OCI-LY7 (cell line): ENCODE results near the gene PSTK. TPM values are rescaled to one million over a fixed set of nuclear protein-coding genes. Genes with fewer than 3 reads are reported as not detected.
A peak's percentile ranks its signal among the peaks of the same experiment; 100 is the strongest.

ENCODE experiments used
- Bru-seq: library from RNA; stranded (reverse); fragments of 400-500 nt; gene quantifications from one replicate; lab custom pipeline; 2021; lab: Mats Ljungman, UMichigan
- BruChase-seq, 2 experiments: library from RNA; stranded (reverse); fragments of 400-500 nt; gene quantifications; one replicate each; lab custom pipeline; 2021; lab: Mats Ljungman, UMichigan
- BruUV-seq: library from RNA; stranded (reverse); fragments of 400-500 nt; replicated peaks from 2 replicates; lab custom pipeline; 2021; lab: Mats Ljungman, UMichigan
- CTCF ChIA-PET: fragments of 300-600 bp; sonication (Branson Sonifier 250); formaldehyde crosslinking; loops from one replicate; lab custom pipeline; 2022; ENCODE audit warnings: antibody characterized with exemption; ENCODE audit not compliant: unreplicated experiment; lab: Charles Lee
- POLR2A ChIA-PET: fragments of 300-600 bp; sonication (Branson Sonifier 250); formaldehyde crosslinking; loops from one replicate; lab custom pipeline; 2022; ENCODE audit warnings: antibody characterized with exemption; lab: Charles Lee
- DNase-seq: peaks from one replicate; pipeline ENCODE4 v3.0.0-alpha.2; 2015; ENCODE audit warnings: low spot score
- H2AFZ ChIP-seq: fragments of 200-600 bp; sonication (generic), shearing (Covaris generic); 2 replicates; pipeline ENCODE4 v1.6.1; 2014; ENCODE audit warnings: mild to moderate bottlenecking, antibody characterized with exemption, low read length, moderate library complexity
- H3K27ac ChIP-seq: fragments of 200-600 bp; sonication (generic); 2 replicates; pipeline ENCODE4 v1.5.1; 2014; ENCODE audit warnings: mixed run types, low read depth, mild to moderate bottlenecking, moderate library complexity, low read length, inconsistent platforms; ENCODE audit not compliant: poor library complexity, severe bottlenecking
- H3K36me3 ChIP-seq: fragments of 200-600 bp; sonication (generic); 2 replicates; pipeline ENCODE4 v1.6.1; 2014; ENCODE audit warnings: mild to moderate bottlenecking, antibody characterized with exemption, low read length, moderate library complexity, mixed read lengths; ENCODE audit not compliant: insufficient read depth
- H3K4me1 ChIP-seq: fragments of 200-600 bp; sonication (generic); 2 replicates; pipeline ENCODE4 v1.5.1; 2014; ENCODE audit warnings: mild to moderate bottlenecking, low read length; ENCODE audit not compliant: insufficient read depth, poor library complexity, severe bottlenecking
- H3K4me2 ChIP-seq: fragments of 200-600 bp; sonication (generic); 2 replicates; pipeline ENCODE4 v1.6.1; 2014; ENCODE audit warnings: mild to moderate bottlenecking, low read length
- H3K4me3 ChIP-seq: fragments of 200-600 bp; sonication (generic); 2 replicates; pipeline ENCODE4 v1.5.1; 2014; ENCODE audit warnings: mild to moderate bottlenecking, low read depth, low read length; ENCODE audit not compliant: poor library complexity, severe bottlenecking
- H3K79me2 ChIP-seq: fragments of 200-600 bp; sonication (generic); 2 replicates; pipeline ENCODE4 v1.6.1; 2016; ENCODE audit warnings: low read depth, mild to moderate bottlenecking, low read length, moderate library complexity, mixed read lengths; ENCODE audit not compliant: insufficient read depth
- H3K9me2 ChIP-seq: fragments of 200-600 bp; sonication (generic); 2 replicates; pipeline ENCODE4 v1.6.1; 2016; ENCODE audit warnings: mild to moderate bottlenecking, low read length, mixed read lengths; ENCODE audit not compliant: insufficient read depth
- H3K9me3 ChIP-seq: fragments of 200-600 bp; sonication (generic); 2 replicates; pipeline ENCODE4 v1.6.1; 2014; ENCODE audit warnings: mild to moderate bottlenecking, mixed run types, low read length, mixed read lengths
- H4K20me1 ChIP-seq: fragments of 200-600 bp; sonication (generic); 2 replicates; pipeline ENCODE4 v1.6.1; 2014; ENCODE audit warnings: mild to moderate bottlenecking, antibody characterized with exemption, low read length, moderate library complexity, mixed read lengths; ENCODE audit not compliant: insufficient read depth
- EZH2phosphoT487 ChIP-seq: fragments of 200-600 bp; sonication (generic); IDR thresholded peaks from 2 replicates; pipeline ENCODE4 v1.6.1; 2018; ENCODE audit warnings: low read depth, borderline replicate concordance, mild to moderate bottlenecking, mixed run types, antibody characterized with exemption, low read length, moderate library complexity, mixed read lengths
- intact Hi-C: fragments of 100-400 bp; cut with micrococcal nuclease; formaldehyde crosslinking; loops from one replicate; pipeline ENCODE4 v1.10.0; 2022; ENCODE audit not compliant: unreplicated experiment
- long read RNA-seq: library from polyadenylated mRNA; stranded (forward); transcript quantifications from one replicate; pipeline ENCODE4 v2.0.0, GENCODE V29; 2022
- total RNA-seq, 2 experiments: library from RNA; depleted of rRNA in 1 of 2; stranded (reverse); fragments of >200 nt in 1 of 2; shearing (Covaris generic) in 1 of 2; gene quantifications; 2 replicates each; pipeline ENCODE4 v1.2.3, GENCODE V29; 2014 to 2022
- TF ChIP-seq, protein P1 (sequence below): fragments of 200-600 bp; sonication (generic); conservative IDR thresholded peaks from 2 replicates; pipeline ENCODE4 v1.5.1; 2014; ENCODE audit warnings: mild to moderate bottlenecking, antibody characterized with exemption, low read length, moderate library complexity, mixed read lengths

Gene PSTK, protein sequence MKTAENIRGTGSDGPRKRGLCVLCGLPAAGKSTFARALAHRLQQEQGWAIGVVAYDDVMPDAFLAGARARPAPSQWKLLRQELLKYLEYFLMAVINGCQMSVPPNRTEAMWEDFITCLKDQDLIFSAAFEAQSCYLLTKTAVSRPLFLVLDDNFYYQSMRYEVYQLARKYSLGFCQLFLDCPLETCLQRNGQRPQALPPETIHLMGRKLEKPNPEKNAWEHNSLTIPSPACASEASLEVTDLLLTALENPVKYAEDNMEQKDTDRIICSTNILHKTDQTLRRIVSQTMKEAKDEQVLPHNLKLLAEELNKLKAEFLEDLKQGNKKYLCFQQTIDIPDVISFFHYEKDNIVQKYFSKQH
- total RNA-seq (2014; rRNA removed; shearing (Covaris generic)) = 4.9 and 7.4 TPM in 2 replicates
- total RNA-seq (2022) = 8.0 and 8.9 TPM in 2 replicates
- Bru-seq, nascent RNA = percentile 64 among the genes with signal in this experiment
- BruChase-seq, experiment 1, labeled RNA remaining after a 6-hour chase = percentile 51 among the genes with signal in this experiment
- percentile 62 among the genes with signal in this experiment for BruChase-seq, experiment 2, labeled RNA remaining after a 2-hour chase
- long read RNA-seq, partial matches to known transcripts = 2 of 21 reads
- long read RNA-seq, other reads (novel, unspliced or antisense) = 12 of 21 reads

DNA sequence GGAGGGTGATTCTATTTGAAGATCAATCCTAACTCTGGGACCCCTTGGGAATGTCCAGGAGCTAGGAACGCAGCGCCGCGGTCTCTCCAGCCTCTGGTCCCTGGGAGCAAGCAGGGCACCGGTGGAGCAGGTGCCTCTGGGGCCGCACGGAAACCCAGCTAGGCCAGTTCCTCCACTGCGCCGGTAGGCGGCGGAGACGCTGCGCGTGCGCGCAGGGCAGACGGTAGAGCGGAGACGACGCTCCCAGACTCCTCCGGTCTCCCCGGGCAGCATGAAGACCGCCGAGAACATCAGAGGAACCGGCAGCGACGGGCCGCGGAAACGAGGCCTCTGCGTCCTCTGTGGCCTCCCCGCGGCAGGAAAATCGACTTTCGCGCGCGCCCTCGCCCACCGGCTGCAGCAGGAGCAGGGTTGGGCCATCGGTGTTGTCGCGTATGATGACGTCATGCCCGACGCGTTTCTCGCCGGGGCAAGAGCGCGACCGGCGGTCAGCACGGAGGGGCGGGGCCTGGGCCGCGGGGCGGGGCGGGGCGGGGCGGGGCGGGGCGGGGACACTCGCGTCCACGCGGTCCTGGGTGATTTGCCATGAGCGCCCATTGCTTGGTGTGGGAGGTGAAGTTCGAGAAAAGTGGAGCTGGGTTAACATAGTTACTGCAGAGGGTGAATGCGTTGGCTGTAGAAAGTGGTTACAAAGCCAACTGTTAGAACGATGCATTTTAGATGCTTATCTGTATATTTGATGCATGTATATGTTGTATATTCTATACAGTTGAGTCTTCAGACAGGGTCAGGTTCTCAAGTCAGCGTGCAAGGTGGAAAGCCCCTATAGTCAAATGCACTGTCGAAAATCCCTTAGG is at the start of gene PSTK:
Gene PSTK (plus strand): TSS at position 193 of the 857 bp plus-strand sequence. CDS start 79 bp downstream, at position 272.
- peak within 1 kb of the TSS; percentile 73 for H3K27ac ChIP-seq
- peaks cover 3% of the 10 kb centered on the region; the same call in 1 of the 2 replicates for H3K79me2 ChIP-seq
- DNase-seq = peak; percentile 92
- H2AFZ ChIP-seq = peak within 1 kb of the TSS; percentile 98
- H3K4me2 ChIP-seq = peak within 1 kb of the TSS; percentile 100
- H4K20me1 ChIP-seq = no peaks in the 10 kb centered on the region
- POLR2A ChIA-PET = interaction anchor here (0.6 to 2.0 kb wide), 11 partner anchors 23 to 1010 kb away, joined by 3 to 7 read pairs (median 4); partner anchors contain the start of genes ACADSB, BUB3, C10orf88 and IKZF5
- peak within 1 kb of the TSS; percentile 72 for H3K4me3 ChIP-seq
- TF ChIP-seq, protein P1, sequence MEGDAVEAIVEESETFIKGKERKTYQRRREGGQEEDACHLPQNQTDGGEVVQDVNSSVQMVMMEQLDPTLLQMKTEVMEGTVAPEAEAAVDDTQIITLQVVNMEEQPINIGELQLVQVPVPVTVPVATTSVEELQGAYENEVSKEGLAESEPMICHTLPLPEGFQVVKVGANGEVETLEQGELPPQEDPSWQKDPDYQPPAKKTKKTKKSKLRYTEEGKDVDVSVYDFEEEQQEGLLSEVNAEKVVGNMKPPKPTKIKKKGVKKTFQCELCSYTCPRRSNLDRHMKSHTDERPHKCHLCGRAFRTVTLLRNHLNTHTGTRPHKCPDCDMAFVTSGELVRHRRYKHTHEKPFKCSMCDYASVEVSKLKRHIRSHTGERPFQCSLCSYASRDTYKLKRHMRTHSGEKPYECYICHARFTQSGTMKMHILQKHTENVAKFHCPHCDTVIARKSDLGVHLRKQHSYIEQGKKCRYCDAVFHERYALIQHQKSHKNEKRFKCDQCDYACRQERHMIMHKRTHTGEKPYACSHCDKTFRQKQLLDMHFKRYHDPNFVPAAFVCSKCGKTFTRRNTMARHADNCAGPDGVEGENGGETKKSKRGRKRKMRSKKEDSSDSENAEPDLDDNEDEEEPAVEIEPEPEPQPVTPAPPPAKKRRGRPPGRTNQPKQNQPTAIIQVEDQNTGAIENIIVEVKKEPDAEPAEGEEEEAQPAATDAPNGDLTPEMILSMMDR = peak; percentile 74
- no peak for TF ChIP-seq EZH2phosphoT487
- peaks cover 16% of the 10 kb centered on the region for H3K4me1 ChIP-seq
- H3K9me3 ChIP-seq = no peaks in the 10 kb centered on the region
- CTCF ChIA-PET = no interaction called here
- TSS peak; percentile 91 for BruUV-seq
- H3K36me3 ChIP-seq = peaks cover 8% of the 10 kb centered on the region; the same call in 1 of the 2 replicates
- intact Hi-C loops = loop anchor here (1.0 kb wide), 2 partner anchors 26 to 28 kb away; partner anchors contain the start of genes C10orf88 and IKZF5
- no peaks in the 10 kb centered on the region for H3K9me2 ChIP-seq

DNA sequence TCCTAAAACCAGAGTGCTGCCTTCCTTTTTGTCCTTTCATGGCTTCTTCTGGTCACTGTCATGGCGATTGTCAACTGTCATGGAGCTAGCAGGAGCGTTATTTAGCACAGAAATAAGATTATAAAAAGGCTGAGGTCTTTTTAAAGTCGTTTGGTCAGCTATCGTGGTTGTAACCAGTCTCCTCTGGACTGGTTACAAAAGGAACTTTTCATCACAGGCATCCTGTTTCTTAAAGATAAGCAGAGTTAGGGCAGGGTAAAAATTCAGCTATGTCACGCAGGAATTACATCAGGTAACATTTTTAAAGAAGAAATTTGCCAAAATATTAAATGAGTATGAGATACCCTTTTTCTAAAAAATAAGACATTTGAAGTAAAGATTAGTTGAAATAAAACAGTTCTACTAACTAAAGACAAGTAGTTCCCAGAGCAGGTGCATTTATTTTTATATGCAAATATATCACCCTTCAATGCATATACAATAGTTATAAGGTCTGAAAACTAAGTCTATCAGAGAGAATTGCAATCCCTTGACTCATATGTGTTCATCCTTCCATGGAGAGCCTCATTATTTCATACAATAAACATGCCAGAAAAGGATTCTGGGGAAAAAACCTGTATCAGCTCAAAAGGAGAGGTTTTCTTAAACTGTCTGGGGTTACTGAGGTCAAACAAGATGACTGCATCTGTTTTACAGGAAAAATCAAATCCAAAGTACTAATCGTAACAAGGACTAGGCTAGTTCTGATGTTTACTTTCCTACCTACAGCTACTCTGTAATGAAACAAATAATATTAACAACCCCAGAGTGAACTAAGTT is 48.9 kb upstream of the PSTK start:
- H3K9me2 ChIP-seq = no peaks in the 10 kb centered on the region
- peaks cover 6% of the 10 kb centered on the region for H3K36me3 ChIP-seq
- no peaks in the 10 kb centered on the region; the same call in 1 of the 2 replicates for H3K9me3 ChIP-seq
- DNase-seq = no peak
- CTCF ChIA-PET = no interaction called here
- no TSS peak for BruUV-seq
- H3K4me3 ChIP-seq = no peak overlapping the region
- no peak overlapping the region for H3K4me2 ChIP-seq
- H3K27ac ChIP-seq = no peak overlapping the region
- intact Hi-C loops = no loop called here
- H3K4me1 ChIP-seq = no peaks in the 10 kb centered on the region
- POLR2A ChIA-PET = interaction anchor here (0.7 kb wide), 1 partner anchor 21 kb away, joined by 3 read pairs; the partner anchor contains the start of gene FAM24A
- H4K20me1 ChIP-seq = no peaks in the 10 kb centered on the region
- TF ChIP-seq, protein P1 = no peak
- no peak for TF ChIP-seq EZH2phosphoT487
- H3K79me2 ChIP-seq = no peaks in the 10 kb centered on the region
- H2AFZ ChIP-seq = no peak overlapping the region
